Activated CD8-positive, alpha-beta memory T cell treated with anti-CD3 and anti-CD28 coated beads, Interleukin-2, amount 50 U/mL, for 48 hours (primary cell): Measurements from ENCODE around the gene CAMKK1.
"Not testable (repeated sequence)": the region's sequence is repeated elsewhere in the genome, so short reads cannot be mapped to it uniquely, and the experiment has no call there.

Source experiments
- DNase-seq: peaks from one replicate; pipeline ENCODE4 v3.0.0-alpha.2; 2020

CAMKK1 gene

GRCh38 chr17:3873862-3874261, 19.0 kb downstream of the CAMKK1 start:
- DNase-seq, result no peak

- DNase-seq, result no peak
Observed at GRCh38 chr17:3870871-3871306, 22.0 kb downstream of the CAMKK1 start.

GRCh38 chr17:3867606-3868005, 25.2 kb downstream of the CAMKK1 start:
- DNase-seq, result no peak

- DNase-seq, result no peak
Observed at GRCh38 chr17:3867106-3867505, 25.7 kb downstream of the CAMKK1 start.

GRCh38 chr17:3866276-3866675, 26.6 kb downstream of the CAMKK1 start:
- no peak for DNase-seq

GRCh38 chr17:3865176-3865575, 27.7 kb downstream of the CAMKK1 start:
- DNase-seq, result no peak

GRCh38 chr17:3864534-3864933, 28.3 kb downstream of the CAMKK1 start:
- no peak for DNase-seq

GRCh38 chr17:3861761-3862681, 30.8 kb downstream of the CAMKK1 start:
- no peak for DNase-seq

- DNase-seq, result no peak
Observed at GRCh38 chr17:3860939-3861700, 31.7 kb downstream of the CAMKK1 start.

GRCh38 chr17:3859940-3860339, 32.9 kb downstream of the CAMKK1 start:
- no peak for DNase-seq

- no peak for DNase-seq
Observed at GRCh38 chr17:3857261-3858105, 35.4 kb downstream of the CAMKK1 start.

GRCh38 chr17:3854204-3854603, 38.6 kb downstream of the CAMKK1 start:
- not testable (repeated sequence) for DNase-seq

- no peak for DNase-seq
Observed at GRCh38 chr17:3852561-3852960, 40.3 kb downstream of the CAMKK1 start.

- no peak for DNase-seq
Observed at GRCh38 chr17:3851461-3852100, 41.3 kb downstream of the CAMKK1 start.

- no peak for DNase-seq
Observed at GRCh38 chr17:3848229-3848835, 44.5 kb downstream of the CAMKK1 start.

- DNase-seq, result no peak
Observed at GRCh38 chr17:3847165-3847670, 45.6 kb downstream of the CAMKK1 start.

- DNase-seq, result no peak
Observed at GRCh38 chr17:3846437-3847164, 46.3 kb downstream of the CAMKK1 start.

GRCh38 chr17:3845621-3846436, 47.0 kb downstream of the CAMKK1 start, which contains the start of gene NCBP3:
TSS of gene NCBP3 (minus strand) at chr17:3846246. CDS start at chr17:3846223, 23 bp downstream.
- DNase-seq, result peak; percentile 97

- peak; percentile 71 for DNase-seq
Observed at GRCh38 chr17:3845291-3845620, 47.6 kb downstream of the CAMKK1 start.

GRCh38 chr17:3844556-3844955, 48.3 kb downstream of the CAMKK1 start:
- not testable (repeated sequence) for DNase-seq
